Type B pancreatic cell (in vitro differentiated cells): ENCODE data around the gene MYZAP. TPM values are rescaled to one million over a fixed set of nuclear protein-coding genes. Genes with fewer than 3 reads are reported as not detected.

Experiments used
- DNase-seq: peaks from one replicate; pipeline ENCODE4 v3.0.0; 2021; ENCODE audit warnings: mixed read lengths; ENCODE audit not compliant: unreplicated experiment; ENCODE audit errors: extremely low spot score
- H3K27ac Mint-ChIP-seq: 2 replicates; pipeline ENCODE4 v1.8.0; 2021; ENCODE audit warnings: mild to moderate bottlenecking, mixed read lengths
- H3K27me3 Mint-ChIP-seq: 2 replicates; pipeline ENCODE4 v1.8.0; 2021; ENCODE audit warnings: mixed read lengths
- H3K36me3 Mint-ChIP-seq: 2 replicates; pipeline ENCODE4 v1.8.0; 2021; ENCODE audit warnings: mixed read lengths
- H3K4me1 Mint-ChIP-seq: one replicate; pipeline ENCODE4 v1.8.0; 2021; ENCODE audit warnings: mixed read lengths; ENCODE audit not compliant: unreplicated experiment
- H3K4me3 Mint-ChIP-seq: 2 replicates; pipeline ENCODE4 v1.8.0; 2021; ENCODE audit warnings: mild to moderate bottlenecking, mixed read lengths
- H3K9me3 Mint-ChIP-seq: 2 replicates; pipeline ENCODE4 v1.8.0; 2021; ENCODE audit warnings: mixed read lengths
- CTCF ChIP-seq: fragments of 200-600 bp; sonication (generic); conservative IDR thresholded peaks from 2 replicates; pipeline ENCODE4 v1.5.0; 2021; ENCODE audit warnings: antibody characterized with exemption, mild to moderate bottlenecking
- total RNA-seq: library from RNA; stranded (reverse); gene quantifications from 2 replicates; pipeline ENCODE4 v1.2.1, GENCODE V29; 2021; ENCODE audit warnings: low replicate concordance

The MYZAP gene
- total RNA-seq, 1 donor from 2014 or later, result 5.7 TPM

GRCh38 chr15:57643826-57644225 is 52.1 kb downstream of the MYZAP start:
- DNase-seq, result no peak
- H3K27me3 Mint-ChIP-seq, result no peaks in the 10 kb centered on the region
- no peak overlapping the region for H3K4me3 Mint-ChIP-seq
- no peak for TF ChIP-seq CTCF
- H3K27ac Mint-ChIP-seq, result no peak overlapping the region
- no peaks in the 10 kb centered on the region for H3K9me3 Mint-ChIP-seq
- peaks cover 6% of the 10 kb centered on the region for H3K4me1 Mint-ChIP-seq
- H3K36me3 Mint-ChIP-seq, result no peaks in the 10 kb centered on the region

GRCh38 chr15:57646087-57646486 is 54.4 kb downstream of the MYZAP start:
- Mint-ChIP-seq H3K4me1 (peaks cover 6% of the 10 kb centered on the region), H3K27me3 (no peaks in the 10 kb centered on the region), H3K27ac (no peak overlapping the region), H3K4me3 (no peak overlapping the region), H3K36me3 (no peaks in the 10 kb centered on the region), H3K9me3 (no peaks in the 10 kb centered on the region)
- no peak for TF ChIP-seq CTCF
- no peak for DNase-seq

- H3K9me3 Mint-ChIP-seq, result no peaks in the 10 kb centered on the region
- H3K4me1 Mint-ChIP-seq, result peaks cover 6% of the 10 kb centered on the region
- H3K36me3 Mint-ChIP-seq, result no peaks in the 10 kb centered on the region
- H3K27ac Mint-ChIP-seq, result peak overlapping the region; percentile 38
- H3K27me3 Mint-ChIP-seq, result no peaks in the 10 kb centered on the region
- no peak for TF ChIP-seq CTCF
- H3K4me3 Mint-ChIP-seq, result no peak overlapping the region
- DNase-seq, result no peak
Observed at GRCh38 chr15:57647071-57647790, 55.5 kb downstream of the MYZAP start.

- no peaks in the 10 kb centered on the region for H3K27me3 Mint-ChIP-seq
- H3K27ac Mint-ChIP-seq, result peak overlapping the region; percentile 38
- DNase-seq, result no peak
- H3K36me3 Mint-ChIP-seq, result no peaks in the 10 kb centered on the region
- H3K4me3 Mint-ChIP-seq, result no peak overlapping the region
- no peak for TF ChIP-seq CTCF
- peaks cover 6% of the 10 kb centered on the region for H3K4me1 Mint-ChIP-seq
- no peaks in the 10 kb centered on the region for H3K9me3 Mint-ChIP-seq
Observed at GRCh38 chr15:57647791-57648130, 56.1 kb downstream of the MYZAP start.

GRCh38 chr15:57649138-57649537 is 57.4 kb downstream of the MYZAP start:
- Mint-ChIP-seq H3K4me3 (no peak overlapping the region), H3K27me3 (no peaks in the 10 kb centered on the region), H3K36me3 (no peaks in the 10 kb centered on the region), H3K9me3 (no peaks in the 10 kb centered on the region), H3K4me1 (peaks cover 7% of the 10 kb centered on the region), H3K27ac (no peak overlapping the region)
- no peak for DNase-seq
- TF ChIP-seq CTCF, result no peak
